Osteocyte (in vitro differentiated cells): Measurements from ENCODE around the gene BMP7. TPM values are rescaled to one million over a fixed set of nuclear protein-coding genes. Genes with fewer than 3 reads are reported as not detected.

Source experiments
- DNase-seq: peaks from one replicate; pipeline ENCODE4 v3.0.0; 2021; ENCODE audit warnings: mixed read lengths; ENCODE audit not compliant: unreplicated experiment; ENCODE audit errors: extremely low spot score
- H3K27ac Mint-ChIP-seq: one replicate; pipeline ENCODE4 v1.8.0; 2021; ENCODE audit warnings: mild to moderate bottlenecking, mixed read lengths; ENCODE audit not compliant: unreplicated experiment
- H3K27me3 Mint-ChIP-seq: one replicate; pipeline ENCODE4 v1.8.0; 2021; ENCODE audit warnings: mixed read lengths; ENCODE audit not compliant: unreplicated experiment
- H3K36me3 Mint-ChIP-seq: one replicate; pipeline ENCODE4 v1.8.0; 2021; ENCODE audit warnings: mixed read lengths; ENCODE audit not compliant: unreplicated experiment
- H3K4me1 Mint-ChIP-seq: one replicate; pipeline ENCODE4 v1.8.0; 2021; ENCODE audit warnings: mixed read lengths; ENCODE audit not compliant: unreplicated experiment
- H3K4me3 Mint-ChIP-seq: one replicate; pipeline ENCODE4 v1.8.0; 2021; ENCODE audit warnings: mild to moderate bottlenecking, moderate library complexity, mixed read lengths; ENCODE audit not compliant: unreplicated experiment
- H3K9me3 Mint-ChIP-seq: one replicate; pipeline ENCODE4 v1.8.0; 2021; ENCODE audit warnings: mixed read lengths; ENCODE audit not compliant: unreplicated experiment
- CTCF ChIP-seq: fragments of 200-600 bp; sonication (generic); IDR thresholded peaks from 2 replicates; pipeline ENCODE4 v1.5.0; 2021; ENCODE audit warnings: antibody characterized with exemption, mild to moderate bottlenecking, moderate library complexity
- total RNA-seq: library from RNA; stranded (reverse); gene quantifications from 2 replicates; pipeline ENCODE4 v1.2.1, GENCODE V29; 2021

BMP7 gene
- total RNA-seq, 1 donor from 2014 or later = not detected

DNA sequence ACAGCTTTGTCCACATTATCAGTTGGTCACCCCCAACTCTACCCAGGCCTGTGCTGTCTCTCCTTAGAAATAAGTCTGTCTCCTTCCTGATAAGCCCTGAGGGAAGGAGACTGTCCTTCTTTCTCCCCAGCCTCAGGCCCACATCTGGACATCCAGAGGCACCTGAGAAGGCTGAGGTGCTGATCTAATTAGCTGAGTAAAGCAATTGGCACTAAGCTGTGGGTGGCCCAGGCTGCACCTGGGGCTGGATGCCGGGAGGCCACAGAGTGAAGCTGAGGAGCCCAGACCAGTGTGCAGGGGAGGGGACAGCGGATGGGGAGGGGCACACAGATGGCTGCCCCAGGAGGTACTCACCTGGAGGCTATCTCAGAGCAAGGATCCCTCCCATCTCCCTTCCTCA, 26.2 kb upstream of the BMP7 start:
- Mint-ChIP-seq H3K36me3 (no peaks in the 10 kb centered on the region), H3K4me1 (peaks cover under 1% of the 10 kb centered on the region), H3K27ac (no peak overlapping the region), H3K4me3 (no peak overlapping the region), H3K27me3 (peaks cover 61% of the 10 kb centered on the region), H3K9me3 (no peaks in the 10 kb centered on the region)
- DNase-seq = no peak
- TF ChIP-seq CTCF = no peak

DNA sequence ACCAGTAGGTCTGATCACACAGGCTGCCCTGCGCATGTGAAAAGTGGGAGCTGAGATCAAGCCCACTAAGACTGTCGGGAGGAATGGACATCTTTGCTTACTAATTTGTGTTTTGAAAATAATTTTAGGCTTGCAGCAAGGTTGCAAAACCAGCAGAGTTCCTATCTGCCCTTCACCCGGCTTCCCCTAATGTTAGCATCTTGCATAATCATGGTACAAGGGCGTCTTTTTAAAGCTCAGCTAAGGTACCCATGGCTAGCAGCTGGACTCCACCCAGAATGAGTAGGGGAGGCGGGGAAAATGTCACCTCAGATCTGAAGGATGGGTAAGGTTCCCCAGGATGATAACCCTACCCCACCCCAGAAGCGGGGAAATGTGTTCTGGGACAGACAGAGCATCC, 25.3 kb upstream of the BMP7 start:
- no peak for DNase-seq
- Mint-ChIP-seq H3K9me3 (no peaks in the 10 kb centered on the region), H3K4me3 (no peak overlapping the region), H3K36me3 (no peaks in the 10 kb centered on the region), H3K4me1 (peaks cover 2% of the 10 kb centered on the region), H3K27me3 (peaks cover 69% of the 10 kb centered on the region), H3K27ac (no peak overlapping the region)
- no peak for TF ChIP-seq CTCF

DNA sequence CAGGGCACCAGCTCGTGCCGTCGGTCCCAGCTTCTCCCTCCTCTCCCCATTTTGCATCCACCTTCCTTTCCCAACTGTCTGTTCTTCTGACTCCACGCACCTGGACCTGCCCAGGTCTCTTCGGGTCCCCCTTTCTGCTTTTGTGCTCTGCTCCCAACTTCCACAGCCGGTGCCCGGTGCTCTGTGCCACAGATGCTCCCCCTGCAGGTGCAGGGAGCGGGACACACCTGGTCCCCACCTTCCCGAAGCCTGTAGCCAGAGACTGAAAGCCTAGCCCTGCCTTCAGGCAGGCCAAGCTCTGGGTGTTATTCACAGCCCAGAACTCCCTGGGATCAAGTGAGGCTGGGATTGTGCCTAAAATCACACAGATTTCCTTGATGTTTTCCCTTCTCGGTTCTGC, 24.6 kb upstream of the BMP7 start:
- peaks cover 2% of the 10 kb centered on the region for H3K4me1 Mint-ChIP-seq

DNA sequence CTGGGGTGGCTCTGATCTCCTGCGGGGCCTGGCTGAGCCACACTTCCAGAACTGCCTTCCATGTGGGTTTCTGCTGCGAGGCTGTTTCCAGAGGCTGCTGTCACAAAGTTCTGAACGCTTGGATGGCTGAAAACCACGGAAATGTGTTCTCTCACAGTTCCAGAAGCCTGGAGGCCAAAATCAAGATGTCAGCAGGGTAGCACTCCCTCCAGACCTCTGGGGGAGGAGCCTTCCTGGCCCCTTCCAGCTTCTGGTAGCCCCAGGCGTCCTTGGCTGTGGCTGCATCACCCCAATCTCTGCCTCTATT, 23.7 kb upstream of the BMP7 start:
- no peak for DNase-seq
- no peak for TF ChIP-seq CTCF
- Mint-ChIP-seq H3K9me3 (no peaks in the 10 kb centered on the region), H3K27ac (no peak overlapping the region), H3K4me1 (peaks cover 2% of the 10 kb centered on the region), H3K4me3 (no peak overlapping the region), H3K27me3 (peaks cover 75% of the 10 kb centered on the region), H3K36me3 (no peaks in the 10 kb centered on the region)

More for the DNA sequence above, 24.6 kb upstream of the BMP7 start:
- Mint-ChIP-seq H3K27ac (no peak overlapping the region), H3K9me3 (no peaks in the 10 kb centered on the region), H3K27me3 (peaks cover 73% of the 10 kb centered on the region), H3K4me3 (no peak overlapping the region), H3K36me3 (no peaks in the 10 kb centered on the region)
- no peak for TF ChIP-seq CTCF
- DNase-seq = no peak

DNA sequence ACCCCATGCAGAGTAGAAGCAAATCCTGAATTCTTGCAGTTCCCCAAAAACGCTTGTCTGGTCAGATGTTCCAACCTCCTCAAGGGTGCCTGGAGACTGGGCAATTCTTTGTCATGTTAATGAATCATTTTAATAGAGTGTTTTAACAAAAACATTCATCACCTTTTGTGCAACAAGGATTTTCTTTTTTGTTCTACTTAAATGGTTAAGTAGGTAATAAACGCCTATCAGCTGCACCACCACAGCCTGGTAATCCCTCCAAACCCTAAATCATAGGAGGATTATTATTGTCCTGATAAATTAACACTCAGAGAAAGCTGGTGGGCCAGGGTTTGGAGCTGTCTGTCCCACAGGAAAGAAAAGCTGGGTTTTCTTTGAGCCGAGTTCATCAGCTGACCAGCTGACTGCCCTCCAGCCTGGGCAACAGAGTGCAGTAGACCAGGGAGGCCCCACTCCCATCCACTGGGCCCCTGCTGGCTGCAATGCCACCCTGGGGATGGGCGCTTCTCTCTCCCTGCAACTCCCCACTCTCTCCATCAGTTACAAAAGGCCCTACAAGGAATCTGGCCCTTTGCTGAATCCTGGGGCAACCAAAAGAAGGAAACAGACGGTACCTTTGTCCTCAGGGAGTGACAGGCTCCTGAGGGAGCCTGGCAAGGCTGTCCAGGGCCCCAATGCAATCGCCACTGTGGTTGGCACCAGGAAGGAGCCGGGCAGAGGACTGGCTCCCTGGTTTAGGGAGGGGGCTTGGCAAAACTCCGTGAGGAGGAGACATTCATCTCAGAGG, 23.1 kb upstream of the BMP7 start:
- H3K27ac Mint-ChIP-seq = no peak overlapping the region
- no peak overlapping the region for H3K4me3 Mint-ChIP-seq
- no peak for DNase-seq
- H3K9me3 Mint-ChIP-seq = no peaks in the 10 kb centered on the region
- no peak for TF ChIP-seq CTCF
- peaks cover 75% of the 10 kb centered on the region for H3K27me3 Mint-ChIP-seq
- H3K36me3 Mint-ChIP-seq = no peaks in the 10 kb centered on the region
- H3K4me1 Mint-ChIP-seq = peaks cover 2% of the 10 kb centered on the region
